H9 (cell line): ENCODE data around the gene KRT24. TPM values are rescaled to one million over a fixed set of nuclear protein-coding genes. Genes with fewer than 3 reads are reported as not detected.

Experiments
- DNase-seq: peaks from one replicate; pipeline ENCODE4 v3.0.0-alpha.2; 2017
- H2AFZ ChIP-seq: one replicate; pipeline ENCODE4 v1.6.1; 2013; ENCODE audit warnings: mild to moderate bottlenecking, low read length, control low read depth, moderate library complexity
- H2AK5ac ChIP-seq: 2 replicates; pipeline ENCODE4 v1.6.1; 2013; ENCODE audit warnings: low read length, control low read depth, mixed read lengths; ENCODE audit not compliant: insufficient read length
- H2BK120ac ChIP-seq: one replicate; pipeline ENCODE4 v1.6.1; 2013; ENCODE audit warnings: low read depth, mild to moderate bottlenecking, low read length, control low read depth, inconsistent platforms; ENCODE audit not compliant: poor library complexity, severe bottlenecking
- H2BK12ac ChIP-seq: 2 replicates; pipeline ENCODE4 v1.6.1; 2013; ENCODE audit warnings: low read length, control low read depth, mixed read lengths, low read depth; ENCODE audit not compliant: insufficient read length
- H2BK15ac ChIP-seq: 2 replicates; pipeline ENCODE4 v1.6.1; 2013; ENCODE audit warnings: low read depth, low read length, control low read depth
- H2BK20ac ChIP-seq: one replicate; pipeline ENCODE4 v1.6.1; 2013; ENCODE audit warnings: low read depth, mild to moderate bottlenecking, low read length, control low read depth, inconsistent platforms; ENCODE audit not compliant: poor library complexity, severe bottlenecking
- H2BK5ac ChIP-seq: 2 replicates; pipeline ENCODE4 v1.6.1; 2013; ENCODE audit warnings: low read length, control low read depth, mixed read lengths; ENCODE audit not compliant: insufficient read length
- H3K14ac ChIP-seq: 2 replicates; pipeline ENCODE4 v1.6.1; 2013; ENCODE audit warnings: low read length, control low read depth; ENCODE audit not compliant: insufficient read depth
- H3K18ac ChIP-seq: 2 replicates; pipeline ENCODE4 v1.6.1; 2013; ENCODE audit warnings: low read depth, mild to moderate bottlenecking, mixed read lengths, low read length, control low read depth; ENCODE audit not compliant: insufficient read length
- H3K23ac ChIP-seq: 2 replicates; pipeline ENCODE4 v1.6.1; 2013; ENCODE audit warnings: low read length, control low read depth, mixed read lengths, low read depth; ENCODE audit not compliant: insufficient read length
- H3K23me2 ChIP-seq: 2 replicates; pipeline ENCODE4 v1.6.1; 2013; ENCODE audit warnings: low read depth, mild to moderate bottlenecking, mixed read lengths, low read length, control low read depth; ENCODE audit not compliant: insufficient read length, poor library complexity, severe bottlenecking
- H3K27ac ChIP-seq: 2 replicates; pipeline ENCODE4 v1.5.1; 2013; ENCODE audit warnings: low read length, control low read depth, mixed read lengths, low read depth; ENCODE audit not compliant: insufficient read length
- H3K27me3 ChIP-seq: 2 replicates; pipeline ENCODE4 v1.6.1; 2013; ENCODE audit warnings: low read length, control low read depth, inconsistent platforms; ENCODE audit not compliant: insufficient read depth
- H3K4ac ChIP-seq: 2 replicates; pipeline ENCODE4 v1.6.1; 2013; ENCODE audit warnings: low read depth, mild to moderate bottlenecking, control low read depth, inconsistent platforms, low read length, moderate library complexity
- H3K4me1 ChIP-seq: 2 replicates; pipeline ENCODE4 v1.6.1; 2013; ENCODE audit warnings: low read length, control low read depth, inconsistent platforms; ENCODE audit not compliant: insufficient read depth
- H3K4me2 ChIP-seq: 2 replicates; pipeline ENCODE4 v1.6.1; 2013; ENCODE audit warnings: low read length, control low read depth, mixed read lengths; ENCODE audit not compliant: insufficient read length, insufficient read depth
- H3K56ac ChIP-seq: 2 replicates; pipeline ENCODE4 v1.6.1; 2013; ENCODE audit warnings: low read depth, mild to moderate bottlenecking, mixed read lengths, low read length, control low read depth; ENCODE audit not compliant: insufficient read length
- H3K79me1 ChIP-seq: 2 replicates; pipeline ENCODE4 v1.6.1; 2013; ENCODE audit warnings: low read depth, mild to moderate bottlenecking, moderate library complexity, low read length, control low read depth, inconsistent platforms; ENCODE audit not compliant: insufficient read depth, poor library complexity, severe bottlenecking
- H3K79me2 ChIP-seq: 2 replicates; pipeline ENCODE4 v1.6.1; 2013; ENCODE audit warnings: low read length, control low read depth, inconsistent platforms; ENCODE audit not compliant: insufficient read depth
- H3K9ac ChIP-seq: 2 replicates; pipeline ENCODE4 v1.6.1; 2013; ENCODE audit warnings: low read length, control low read depth, mixed read lengths; ENCODE audit not compliant: insufficient read length; ENCODE audit errors: extremely low read depth
- H3K9me3 ChIP-seq: one replicate; pipeline ENCODE4 v1.6.1; 2013; ENCODE audit warnings: low read depth, low read length, inconsistent platforms; ENCODE audit not compliant: control insufficient read depth
- H3T11ph ChIP-seq: one replicate; pipeline ENCODE4 v1.6.1; 2013; ENCODE audit warnings: mild to moderate bottlenecking, low read length, control low read depth, inconsistent platforms
- H4K20me1 ChIP-seq: one replicate; pipeline ENCODE4 v1.6.1; 2013; ENCODE audit not compliant: control insufficient read depth, insufficient read length, insufficient read depth
- H4K5ac ChIP-seq: 2 replicates; pipeline ENCODE4 v1.6.1; 2013; ENCODE audit warnings: low read depth, mild to moderate bottlenecking, mixed read lengths, low read length, control low read depth; ENCODE audit not compliant: insufficient read length
- H4K8ac ChIP-seq: replicated peaks from 2 replicates; pipeline ENCODE4 v1.6.1; 2013; ENCODE audit warnings: low read length, control low read depth, mixed read lengths, low read depth; ENCODE audit not compliant: insufficient read length
- H4K91ac ChIP-seq: 2 replicates; pipeline ENCODE4 v1.6.1; 2013; ENCODE audit warnings: low read depth, mild to moderate bottlenecking, moderate library complexity, mixed read lengths, low read length, control low read depth; ENCODE audit not compliant: insufficient read length
- H3K27ac Mint-ChIP-seq, 3 experiments: 2 replicates in 2 of 3; 3 replicates in 1 of 3; pipeline ENCODE4 v1.8.0; 2020 to 2021; ENCODE audit warnings: mixed read lengths in 3 of 3, mild to moderate bottlenecking in 1 of 3, moderate library complexity in 1 of 3
- H3K27me3 Mint-ChIP-seq: 2 replicates; pipeline ENCODE4 v1.8.0; 2021; ENCODE audit warnings: low read depth, mild to moderate bottlenecking, moderate library complexity, mixed read lengths
- H3K36me3 Mint-ChIP-seq, 3 experiments: 2 replicates in 2 of 3; 3 replicates in 1 of 3; pipeline ENCODE4 v1.8.0; 2020 to 2021; ENCODE audit warnings: low read depth in 3 of 3, mixed read lengths in 3 of 3; ENCODE audit not compliant: insufficient read depth in 1 of 3
- H3K4me1 Mint-ChIP-seq, 2 experiments: 2 replicates each; pipeline ENCODE4 v1.8.0; 2020; ENCODE audit warnings: mixed read lengths in 2 of 2
- H3K4me3 Mint-ChIP-seq, 2 experiments: 2 replicates in 1 of 2; 3 replicates in 1 of 2; pipeline ENCODE4 v1.8.0; 2020 to 2021; ENCODE audit warnings: mild to moderate bottlenecking in 2 of 2, mixed read lengths in 2 of 2, moderate library complexity in 1 of 2
- H3K9me3 Mint-ChIP-seq, 2 experiments: 2 replicates in 1 of 2; 3 replicates in 1 of 2; pipeline ENCODE4 v1.8.0; 2020; ENCODE audit warnings: mild to moderate bottlenecking in 2 of 2, mixed read lengths in 2 of 2, moderate library complexity in 1 of 2
- WGBS: extraction: QIAGEN DNeasy Blood & Tissue Kit; methylation state at CpG from one replicate; pipeline ENCODE4 v1.1.7; 2013; ENCODE audit warnings: missing lambda C conversion rate, low lambda C conversion rate, mixed read lengths; ENCODE audit not compliant: insufficient read length; ENCODE audit errors: extremely low coverage; 5-methylcytosine and 5-hydroxymethylcytosine counted together
- total RNA-seq: library from RNA; stranded (reverse); gene quantifications from 2 replicates; pipeline ENCODE4 v1.2.1, GENCODE V29; 2021
- TF ChIP-seq, protein P1 (sequence below): fragments of 200-600 bp; sonication (generic); conservative IDR thresholded peaks from 3 replicates; pipeline ENCODE4 v1.8.0; 2021; ENCODE audit warnings: antibody characterized with exemption, mild to moderate bottlenecking

KRT24 gene
- total RNA-seq, 1 experiment from 2014 or later, result not detected

DNA sequence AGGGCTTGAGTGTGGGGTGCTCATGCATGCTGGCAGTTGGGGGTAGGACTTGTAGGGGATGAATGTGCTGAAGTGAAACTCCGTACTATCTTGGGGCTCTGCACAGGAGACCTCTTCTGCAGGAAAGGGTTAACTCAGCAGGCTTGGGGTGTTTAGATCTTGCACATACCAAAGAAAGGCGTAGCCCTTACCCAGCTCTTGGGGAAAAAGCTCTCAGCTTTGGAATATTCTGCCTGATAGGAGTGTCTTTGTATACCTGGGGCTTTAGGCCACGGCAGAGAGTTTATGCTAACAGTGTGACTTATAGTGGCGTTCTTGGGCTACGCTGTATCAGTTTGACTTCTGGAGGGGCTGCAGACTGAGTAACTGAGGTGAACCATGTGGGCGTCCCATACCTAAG is 30.5 kb upstream of the KRT24 start:
- no CpG with 5 or more reads among the region's 6 CpGs for WGBS
- Mint-ChIP-seq H3K4me3 (no peak overlapping the region), H3K27me3 (peaks cover 24% of the 10 kb centered on the region), H3K9me3 (peaks cover 4 to 14% of the 10 kb centered on the region in 2 experiments; a peak in 4 of 5 replicates), H3K27ac (no peak overlapping the region), H3K4me1 (no peaks in the 10 kb centered on the region), H3K36me3 (no peaks in the 10 kb centered on the region)
- Histone ChIP-seq H2BK20ac (no peak overlapping the region), H2AK5ac (no peak overlapping the region), H3K9me3 (no peaks in the 10 kb centered on the region), H3K14ac (no peak overlapping the region), H3K23me2 (no peaks in the 10 kb centered on the region), H3K27me3 (no peaks in the 10 kb centered on the region), H4K91ac (no peak overlapping the region), H2BK15ac (no peak overlapping the region), H3K9ac (no peak overlapping the region), H2BK5ac (no peak overlapping the region), H4K5ac (no peak overlapping the region), H3K79me1 (no peaks in the 10 kb centered on the region), H3K27ac (no peak overlapping the region), H3K56ac (no peak overlapping the region), H2BK12ac (no peak overlapping the region), H4K20me1 (no peaks in the 10 kb centered on the region), H4K8ac (no peak overlapping the region), H2BK120ac (no peak overlapping the region), H3K4ac (no peak overlapping the region), H3K18ac (no peak overlapping the region), H2AFZ (no peak overlapping the region), H3K4me2 (no peak overlapping the region), H3K4me1 (no peaks in the 10 kb centered on the region), H3T11ph (no peak overlapping the region), H3K79me2 (no peaks in the 10 kb centered on the region), H3K23ac (no peak overlapping the region)
- DNase-seq, result no peak
- TF ChIP-seq, protein P1, sequence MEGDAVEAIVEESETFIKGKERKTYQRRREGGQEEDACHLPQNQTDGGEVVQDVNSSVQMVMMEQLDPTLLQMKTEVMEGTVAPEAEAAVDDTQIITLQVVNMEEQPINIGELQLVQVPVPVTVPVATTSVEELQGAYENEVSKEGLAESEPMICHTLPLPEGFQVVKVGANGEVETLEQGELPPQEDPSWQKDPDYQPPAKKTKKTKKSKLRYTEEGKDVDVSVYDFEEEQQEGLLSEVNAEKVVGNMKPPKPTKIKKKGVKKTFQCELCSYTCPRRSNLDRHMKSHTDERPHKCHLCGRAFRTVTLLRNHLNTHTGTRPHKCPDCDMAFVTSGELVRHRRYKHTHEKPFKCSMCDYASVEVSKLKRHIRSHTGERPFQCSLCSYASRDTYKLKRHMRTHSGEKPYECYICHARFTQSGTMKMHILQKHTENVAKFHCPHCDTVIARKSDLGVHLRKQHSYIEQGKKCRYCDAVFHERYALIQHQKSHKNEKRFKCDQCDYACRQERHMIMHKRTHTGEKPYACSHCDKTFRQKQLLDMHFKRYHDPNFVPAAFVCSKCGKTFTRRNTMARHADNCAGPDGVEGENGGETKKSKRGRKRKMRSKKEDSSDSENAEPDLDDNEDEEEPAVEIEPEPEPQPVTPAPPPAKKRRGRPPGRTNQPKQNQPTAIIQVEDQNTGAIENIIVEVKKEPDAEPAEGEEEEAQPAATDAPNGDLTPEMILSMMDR, result no peak
